Activated naive CD4-positive, alpha-beta T cell treated with Interleukin-2 at 50 U/mL for 16 hours (primary cell): Measurements from ENCODE around the gene IL20.
"Not testable (repeated sequence)": the region's sequence is repeated elsewhere in the genome, so short reads cannot be mapped to it uniquely, and the experiment has no call there.

Source experiments
- DNase-seq: peaks from one replicate; pipeline ENCODE4 v3.0.0-alpha.2; 2020

Gene IL20

DNA sequence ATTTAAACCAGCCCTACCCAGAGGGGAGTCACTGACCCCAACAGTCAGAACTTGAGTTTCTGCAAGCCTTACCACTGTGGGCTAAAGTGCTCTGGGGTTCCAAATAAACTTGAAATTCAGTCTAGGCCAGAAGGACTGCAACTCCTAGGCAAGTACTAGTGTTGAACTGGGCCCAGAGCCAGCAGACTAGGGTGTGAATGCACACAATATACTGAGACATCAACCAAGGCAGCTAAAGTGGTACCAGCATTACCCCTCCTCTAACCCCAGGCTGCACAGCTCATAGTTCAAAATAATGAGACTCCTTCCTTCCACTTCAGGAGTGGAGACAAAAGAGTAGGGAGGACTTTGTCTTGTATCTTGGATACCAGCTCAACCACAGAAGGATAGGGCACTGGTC is 18.9 kb upstream of the IL20 start:
- no peak for DNase-seq

DNA sequence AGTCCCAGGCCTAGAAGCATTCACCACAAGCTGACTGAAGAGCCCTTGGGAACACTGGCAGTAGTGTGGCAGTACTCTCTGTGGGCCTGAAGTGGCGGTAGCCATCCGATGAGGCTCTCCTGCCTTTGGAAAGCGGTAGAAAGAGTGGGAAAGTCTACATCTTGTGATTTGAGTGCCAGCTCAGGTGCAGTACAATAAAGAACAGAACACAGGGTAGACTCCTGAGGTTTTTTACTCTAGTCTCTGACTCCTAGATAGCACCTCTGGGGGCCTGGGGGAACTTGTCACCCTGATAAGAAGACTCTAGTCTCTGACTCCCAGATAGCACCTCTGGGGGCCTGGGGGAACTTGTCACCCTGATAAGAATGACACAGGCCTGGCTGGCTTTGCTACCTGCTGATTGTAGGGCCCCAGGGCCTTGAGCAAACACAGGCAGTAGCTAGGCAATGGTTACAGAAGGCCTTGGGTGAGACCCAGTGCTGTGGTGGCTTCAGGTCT is 18.0 kb upstream of the IL20 start:
- no peak for DNase-seq

- DNase-seq, result no peak
These were observed 17.5 kb upstream of the IL20 start for GRCh38 chr1:206847946-206848345.

- DNase-seq, result no peak
These were observed 15.0 kb upstream of the IL20 start for GRCh38 chr1:206850401-206850800.

DNA sequence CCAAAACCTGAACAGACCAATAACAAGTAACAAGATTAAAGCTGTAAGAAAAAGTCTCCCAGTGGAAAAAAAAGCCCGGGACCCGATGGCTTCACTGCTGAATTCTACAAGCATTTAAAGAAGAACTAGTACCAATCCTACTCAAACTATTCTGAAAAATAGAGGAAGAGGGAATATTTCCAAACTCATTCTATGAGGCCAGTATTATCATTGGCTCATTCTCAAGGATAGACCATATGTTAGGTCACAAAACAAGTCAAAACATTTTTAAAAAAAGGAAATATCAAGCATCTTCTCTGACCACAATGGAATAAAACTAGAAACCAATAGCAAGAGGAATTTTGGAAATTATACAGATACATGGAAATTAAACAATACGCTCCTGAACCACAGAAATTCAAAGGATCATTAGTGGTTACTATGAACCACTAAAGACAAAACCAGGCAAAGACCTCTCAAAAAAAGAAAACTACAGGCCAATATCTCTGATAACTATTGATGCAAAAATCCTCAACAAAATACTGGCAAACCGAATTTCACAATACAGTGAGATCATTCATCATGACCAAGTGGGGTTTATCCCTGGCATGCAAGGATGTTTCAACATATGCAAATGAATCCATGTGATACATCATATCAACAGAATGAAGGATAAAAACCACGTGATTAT is 13.9 kb upstream of the IL20 start:
- DNase-seq, result no peak

DNA sequence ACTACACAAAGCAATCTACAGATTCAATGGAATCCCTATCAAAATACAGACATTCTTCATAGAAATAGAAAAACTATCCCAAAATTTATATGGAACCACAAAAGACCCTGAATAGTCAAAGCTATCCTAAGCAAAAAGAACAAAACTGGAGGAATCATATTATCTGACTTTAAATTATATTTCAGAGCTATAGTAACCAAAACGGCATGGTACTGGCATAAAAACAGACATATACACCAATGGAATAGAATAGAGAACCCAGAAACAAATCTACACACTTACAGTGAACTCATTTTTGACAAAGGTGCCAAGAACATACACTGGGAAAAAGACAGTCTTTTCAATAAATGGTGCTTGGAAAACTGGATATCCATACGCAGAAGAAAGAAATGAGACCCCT is 12.8 kb upstream of the IL20 start:
- DNase-seq, result not testable (repeated sequence)

DNA sequence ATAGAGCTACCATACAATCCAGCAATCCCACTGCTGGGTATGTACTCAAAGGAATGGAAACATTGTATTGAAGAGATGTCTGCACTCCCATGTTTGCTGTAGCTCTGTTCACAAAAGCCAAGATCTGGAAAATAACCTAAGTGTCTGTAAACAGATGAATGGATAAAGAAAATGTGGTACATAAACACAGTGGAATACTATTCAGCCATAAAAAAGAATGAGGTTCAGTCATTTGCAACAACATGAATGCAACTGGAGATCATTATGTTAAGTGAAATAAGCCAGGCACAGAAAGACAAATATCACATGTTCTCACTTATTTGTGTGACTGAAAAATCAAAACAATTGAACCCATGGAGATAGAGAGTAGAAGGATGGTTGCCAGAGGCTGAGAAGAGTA is 11.7 kb upstream of the IL20 start:
- not testable (repeated sequence) for DNase-seq

GRCh38 chr1:206854401-206855129 is 10.9 kb upstream of the IL20 start:
- no peak for DNase-seq

- no peak for DNase-seq
These were observed 9.6 kb upstream of the IL20 start for GRCh38 chr1:206855859-206856258.

DNA sequence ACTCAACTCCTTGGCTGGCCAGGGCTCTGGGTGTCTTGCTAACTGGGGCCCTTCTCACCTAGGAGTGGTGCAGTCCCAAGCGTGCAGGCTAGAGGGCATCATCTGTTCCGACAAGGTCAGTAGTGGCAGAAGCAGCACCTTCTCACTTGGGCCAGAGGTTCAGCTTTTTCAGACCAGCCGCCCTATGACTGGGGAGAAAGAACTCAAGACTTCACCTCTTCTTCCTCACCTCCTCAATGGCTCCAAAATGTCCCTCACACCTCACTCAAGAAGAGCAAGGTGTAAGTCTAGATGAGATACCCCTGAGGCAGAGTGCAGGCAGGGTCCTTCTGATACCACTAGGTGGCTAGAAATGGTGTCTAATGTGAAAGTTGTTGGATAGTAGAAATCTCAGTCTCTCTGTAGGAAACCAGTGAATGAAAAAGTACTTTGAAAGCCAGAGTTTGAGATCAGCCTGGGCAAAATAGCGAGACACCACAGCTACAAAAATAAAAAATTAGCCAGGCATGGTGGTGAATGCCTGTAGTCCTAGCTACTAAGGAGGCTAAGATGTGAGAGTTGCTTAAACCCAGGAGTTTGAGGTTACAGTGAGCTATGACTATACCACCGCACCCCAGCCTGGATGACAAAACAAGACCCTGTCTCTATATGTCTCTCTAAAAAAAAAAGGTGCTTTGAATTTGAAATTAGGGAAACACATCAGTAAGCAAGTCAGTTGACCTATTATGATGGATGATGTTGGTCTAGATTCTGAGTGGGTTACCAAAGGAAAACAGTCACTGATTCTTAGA is 8.6 kb upstream of the IL20 start:
- DNase-seq, result no peak

- DNase-seq, result no peak
These were observed 6.3 kb upstream of the IL20 start for GRCh38 chr1:206859082-206859521.

DNA sequence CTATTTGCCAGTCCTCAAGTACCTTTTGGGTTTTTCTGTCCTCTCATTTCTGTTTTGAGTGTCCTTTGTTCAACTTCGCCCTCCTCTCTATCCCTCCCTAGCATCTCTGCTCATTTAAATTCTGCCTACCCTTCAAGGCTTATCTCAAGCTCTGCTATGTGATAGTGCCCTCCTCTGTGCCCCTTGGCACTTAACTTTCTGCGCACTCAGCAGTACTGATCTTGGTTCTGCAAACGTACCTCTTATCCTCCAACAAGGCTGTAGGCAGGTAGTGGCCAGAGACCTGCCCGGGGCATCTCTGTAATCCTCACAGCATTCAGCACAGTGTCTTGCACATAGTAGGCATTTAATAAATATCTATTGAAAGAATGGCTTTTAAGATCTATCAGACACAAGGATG is 5.3 kb upstream of the IL20 start:
- no peak for DNase-seq

DNA sequence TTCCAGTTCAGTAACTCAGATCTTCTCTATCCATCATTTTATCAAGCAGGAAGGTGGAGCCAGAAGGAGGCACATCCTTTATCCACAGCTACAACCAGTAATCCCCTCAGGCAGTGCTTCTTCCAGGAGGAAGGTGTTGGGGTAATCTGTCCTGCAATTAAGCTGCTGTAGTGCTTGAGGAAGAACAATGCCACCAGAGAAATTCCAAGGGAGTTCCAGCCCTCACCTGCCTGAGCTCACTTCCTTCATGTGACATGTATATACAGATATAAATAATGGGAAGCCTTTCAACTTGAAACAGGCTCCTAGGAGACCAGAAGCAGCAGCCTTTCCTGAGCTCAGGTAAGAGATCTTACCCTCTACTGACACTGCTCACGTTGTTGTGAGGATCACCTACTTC is 2.2 kb upstream of the IL20 start:
- DNase-seq, result no peak

- no peak for DNase-seq
These were observed 639 bp downstream of the IL20 start for GRCh38 chr1:206866062-206866461.

DNA sequence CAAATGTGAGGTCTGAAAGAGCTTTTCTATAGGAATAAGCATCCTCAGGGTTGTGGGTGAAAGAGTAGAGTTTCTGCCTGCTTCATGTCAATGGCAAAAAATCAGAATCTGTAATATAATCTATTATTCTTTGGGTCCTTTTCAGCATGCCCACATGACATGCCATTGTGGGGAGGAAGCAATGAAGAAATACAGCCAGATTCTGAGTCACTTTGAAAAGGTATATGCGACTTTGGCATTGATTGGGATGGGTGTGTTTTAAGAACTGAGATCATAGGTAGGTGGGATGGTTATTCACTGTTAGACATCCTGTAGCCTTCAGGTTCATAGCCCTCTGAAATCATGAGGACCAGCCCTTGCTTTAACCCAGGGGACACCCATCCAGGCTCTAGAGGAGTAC is 1.8 kb downstream of the IL20 start:
- no peak for DNase-seq

- no peak for DNase-seq
These were observed 2.3 kb downstream of the IL20 start for GRCh38 chr1:206867716-206868115.

GRCh38 chr1:206868264-206868663 is 2.8 kb downstream of the IL20 start:
- DNase-seq, result no peak

GRCh38 chr1:206872139-206872538 is 6.7 kb downstream of the IL20 start:
- DNase-seq, result no peak

- DNase-seq, result no peak
These were observed 8.3 kb downstream of the IL20 start for GRCh38 chr1:206873603-206874188.

DNA sequence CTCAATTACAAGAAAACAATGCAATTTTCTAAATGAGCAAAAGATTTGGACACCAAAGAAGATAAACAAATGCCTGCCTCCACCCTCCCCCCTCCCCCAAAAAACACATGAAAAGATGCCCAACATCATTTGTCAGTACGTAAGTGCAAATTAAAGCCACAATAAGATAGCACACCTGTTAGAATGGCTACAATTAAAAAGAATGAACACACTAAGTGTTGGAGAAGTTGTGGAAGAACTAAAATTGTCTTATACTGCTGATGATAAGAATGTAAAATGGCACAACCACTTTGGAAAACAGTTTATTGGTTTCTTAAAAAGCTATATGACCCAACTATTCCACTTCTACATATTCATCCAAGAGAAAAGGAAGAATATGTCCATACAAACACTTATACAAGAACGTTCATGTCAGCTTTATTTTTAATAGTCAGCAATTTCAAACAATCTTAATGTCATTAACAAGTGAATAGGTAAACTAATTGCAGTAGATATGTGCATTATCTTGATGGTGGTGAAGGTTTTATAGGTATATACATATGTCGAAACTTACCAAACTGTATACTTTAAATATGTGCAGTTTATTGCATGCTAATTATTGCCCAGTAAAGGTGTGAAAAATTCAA is 10.4 kb downstream of the IL20 start:
- DNase-seq, result no peak

GRCh38 chr1:206878456-206878855 is 13.0 kb downstream of the IL20 start:
- no peak for DNase-seq

DNA sequence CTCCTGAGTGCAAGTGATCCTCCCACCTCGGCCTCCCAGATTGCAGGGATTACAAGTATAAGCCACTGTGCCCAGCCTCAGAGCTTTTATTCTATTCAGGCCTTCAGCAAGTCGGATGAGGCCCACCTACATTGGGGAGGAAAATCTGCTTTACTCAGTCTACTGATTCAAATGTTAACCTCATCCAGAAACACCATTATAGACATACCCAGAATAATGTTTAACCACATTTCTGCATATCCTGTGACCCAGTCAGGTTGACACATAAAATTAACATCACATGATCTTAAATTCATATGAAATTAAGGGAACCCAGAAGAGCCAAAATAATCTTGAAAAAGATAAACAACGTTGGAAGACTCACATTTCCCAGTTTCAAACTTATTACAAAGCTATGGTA is 14.9 kb downstream of the IL20 start:
- no peak for DNase-seq

DNA sequence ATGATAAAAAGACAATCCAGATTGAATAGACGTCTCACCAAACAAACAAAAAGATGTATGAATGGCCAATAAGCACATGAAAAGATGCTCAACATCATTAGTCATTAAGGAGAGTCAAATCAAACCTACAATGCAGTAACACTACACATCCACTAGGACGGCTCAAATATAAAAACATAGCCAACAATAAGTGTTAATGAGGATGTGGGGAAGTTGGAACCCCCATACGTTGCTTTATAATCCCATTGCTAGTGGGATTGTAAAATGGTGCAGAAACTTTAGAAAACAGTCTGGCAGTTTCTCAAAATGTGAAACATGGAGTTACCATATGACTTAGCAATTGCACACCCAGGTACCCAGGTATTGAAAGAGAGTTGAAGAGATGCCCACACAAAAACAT is 17.1 kb downstream of the IL20 start:
- no peak for DNase-seq
